Choroid plexus epithelial cell (primary cell): ENCODE data around the gene GOLGA8N.
A peak's percentile ranks its signal among the peaks of the same experiment; 100 is the strongest.
"Not testable (repeated sequence)": the region's sequence is repeated elsewhere in the genome, so short reads cannot be mapped to it uniquely, and the experiment has no call there.

Source experiments
- DNase-seq: peaks from one replicate; pipeline ENCODE4 v3.0.0-alpha.2; 2010; ENCODE audit warnings: low read depth
- H3K4me3 ChIP-seq: 2 replicates; pipeline ENCODE4 v1.5.1; 2011; ENCODE audit warnings: low read depth, mild to moderate bottlenecking, control low read depth, low read length, moderate library complexity
- CTCF ChIP-seq: conservative IDR thresholded peaks from 2 replicates; pipeline ENCODE4 v1.5.1; 2011; ENCODE audit warnings: low read depth, mild to moderate bottlenecking, control low read depth, inconsistent platforms, low read length, moderate library complexity

The GOLGA8N gene

GRCh38 chr15:32593151-32593550, at the start of gene GOLGA8N:
TSS of gene GOLGA8N (plus strand) at chr15:32593456.
- not testable (repeated sequence) for H3K4me3 ChIP-seq, DNase-seq

- DNase-seq, H3K4me3 ChIP-seq: not testable (repeated sequence)
Measured at GRCh38 chr15:32543456-32543855, 49.8 kb upstream of the GOLGA8N start.

- not testable (repeated sequence) for DNase-seq, H3K4me3 ChIP-seq
Measured at GRCh38 chr15:32545129-32545528, 48.1 kb upstream of the GOLGA8N start.

GRCh38 chr15:32554587-32554986, 38.7 kb upstream of the GOLGA8N start:
- not testable (repeated sequence) for H3K4me3 ChIP-seq, DNase-seq

GRCh38 chr15:32562198-32562597, 31.1 kb upstream of the GOLGA8N start:
- not testable (repeated sequence) for DNase-seq

GRCh38 chr15:32568988-32569387, 24.3 kb upstream of the GOLGA8N start:
- not testable (repeated sequence) for DNase-seq, H3K4me3 ChIP-seq

More at GRCh38 chr15:32562198-32562597, 31.1 kb upstream of the GOLGA8N start:
- H3K4me3 ChIP-seq: not testable (repeated sequence)

- not testable (repeated sequence) for H3K4me3 ChIP-seq, DNase-seq
Measured at GRCh38 chr15:32578482-32578881, 14.8 kb upstream of the GOLGA8N start.

GRCh38 chr15:32585844-32586243, 7.4 kb upstream of the GOLGA8N start:
- H3K4me3 ChIP-seq, DNase-seq: not testable (repeated sequence)

- not testable (repeated sequence) for H3K4me3 ChIP-seq
Measured at GRCh38 chr15:32609518-32609917, 16.3 kb downstream of the GOLGA8N start.

GRCh38 chr15:32610719-32611118, 17.5 kb downstream of the GOLGA8N start:
- peak; percentile 70 for DNase-seq
- peak; percentile 17 for TF ChIP-seq CTCF
- H3K4me3 ChIP-seq: not testable (repeated sequence)

More at GRCh38 chr15:32609518-32609917, 16.3 kb downstream of the GOLGA8N start:
- not testable (repeated sequence) for DNase-seq

GRCh38 chr15:32614712-32615050, 21.4 kb downstream of the GOLGA8N start:
- DNase-seq: not testable (repeated sequence)
- H3K4me3 ChIP-seq: peak overlapping the region; percentile 62

GRCh38 chr15:32615051-32615870, 22.0 kb downstream of the GOLGA8N start, which contains the start of gene ARHGAP11A:
TSS of gene ARHGAP11A (plus strand) at chr15:32615504. CDS start at chr15:32616212, 708 bp downstream.
- peak within 1 kb of the TSS; percentile 62 for H3K4me3 ChIP-seq
- peak; percentile 95 for DNase-seq

GRCh38 chr15:32615871-32616426, 22.7 kb downstream of the GOLGA8N start:
- peak; percentile 17 for DNase-seq
- peak overlapping the region; percentile 62 for H3K4me3 ChIP-seq

- no peak for DNase-seq
- no peak for TF ChIP-seq CTCF
- H3K4me3 ChIP-seq: no peak overlapping the region
Measured at GRCh38 chr15:32636410-32636809, 43.2 kb downstream of the GOLGA8N start.
